HepG2 (cell line): ENCODE measurements around the gene FGF1. TPM values are rescaled to one million over a fixed set of nuclear protein-coding genes. Genes with fewer than 3 reads are reported as not detected.
A peak's percentile ranks its signal among the peaks of the same experiment; 100 is the strongest.

Experiments used
- ASH2L ChIP-seq: fragments of 300-600, 200-600 bp; sonication (generic); IDR thresholded peaks from 2 replicates; pipeline ENCODE4 v1.7.0; 2017; ENCODE audit warnings: low read depth, mild to moderate bottlenecking, moderate library complexity, mixed read lengths, low read length; ENCODE audit not compliant: insufficient read length
- FOXA1 ChIP-seq, 2 experiments: fragments of 450-650 bp in 1 of 2; sonication (generic) in 1 of 2; formaldehyde crosslinking in 1 of 2; IDR thresholded peaks; 2 replicates each; pipeline versions ENCODE4 v1.4.0 to v1.6.1; 2016 to 2020; ENCODE audit warnings: missing genetic modification reagents in 1 of 2
- NFIC ChIP-seq: IDR thresholded peaks from 2 replicates; pipeline ENCODE4 v1.6.1; 2012; ENCODE audit warnings: mild to moderate bottlenecking, low read length, inconsistent platforms
- ZFX ChIP-seq: sonication (generic); formaldehyde crosslinking; IDR thresholded peaks from 2 replicates; pipeline ENCODE4 v1.4.0; 2020; ENCODE audit warnings: mild to moderate bottlenecking, low read depth, missing genetic modification reagents, moderate library complexity
- ZNF24 ChIP-seq: fragments of 450-650 bp; IDR thresholded peaks from 2 replicates; pipeline ENCODE4 v1.6.1; 2017; ENCODE audit warnings: antibody characterized with exemption, mild to moderate bottlenecking
- polyA plus RNA-seq, 8 experiments: library from polyadenylated mRNA; depleted of rRNA in 3 of 8; stranded (reverse) in 7 of 8; unstranded in 1 of 8; fragments of >200 nt; fragmentation: Illumina TruSeq in 4 of 8; extraction: Trizol in 4 of 8; gene quantifications; 2 replicates each; pipeline versions ENCODE4 v1.2.1 to v1.2.3, GENCODE V29; 2011 to 2016; ENCODE audit warnings: low read depth in 4 of 8, missing spikeins in 1 of 8, mixed read lengths in 1 of 8; ENCODE audit not compliant: insufficient read depth in 1 of 8
- total RNA-seq, 5 experiments: library from RNA; depleted of rRNA; stranded (reverse); fragments of >200 nt; fragmentation: Illumina TruSeq; extraction: Trizol; gene quantifications; 2 replicates each; pipeline ENCODE4 v1.2.3, GENCODE V29; 2016; ENCODE audit warnings: low read depth in 1 of 5
- TF ChIP-seq, protein P1 (sequence below): sonication (generic); formaldehyde crosslinking; IDR thresholded peaks from 2 replicates; pipeline ENCODE4 v1.4.0; 2020; ENCODE audit warnings: missing genetic modification reagents
- TF ChIP-seq, protein P2 (sequence below): sonication (generic); formaldehyde crosslinking; IDR thresholded peaks from 2 replicates; pipeline ENCODE4 v1.5.0; 2020; ENCODE audit warnings: mild to moderate bottlenecking, missing genetic modification reagents
- TF ChIP-seq, protein P3 (sequence below): sonication (generic); formaldehyde crosslinking; IDR thresholded peaks from 2 replicates; pipeline ENCODE4 v1.4.0; 2020; ENCODE audit warnings: missing genetic modification reagents
- TF ChIP-seq, protein P4 (sequence below), 2 experiments: IDR thresholded peaks; 2 replicates each; pipeline ENCODE4 v1.6.1; 2011 to 2012; ENCODE audit warnings: low read length in 2 of 2, borderline replicate concordance in 1 of 2, low read depth in 1 of 2, mild to moderate bottlenecking in 1 of 2, moderate library complexity in 1 of 2
- TF ChIP-seq, protein P5 (sequence below): sonication (generic); formaldehyde crosslinking; conservative IDR thresholded peaks from 2 replicates; pipeline ENCODE4 v1.8.0; 2022; ENCODE audit warnings: missing genetic modification reagents

The FGF1 gene
- total and polyA plus RNA-seq, 2 of the 13 experiments (the other 11 are each of a cell fraction or from before 2014, with no cell fraction given): not detected

DNA sequence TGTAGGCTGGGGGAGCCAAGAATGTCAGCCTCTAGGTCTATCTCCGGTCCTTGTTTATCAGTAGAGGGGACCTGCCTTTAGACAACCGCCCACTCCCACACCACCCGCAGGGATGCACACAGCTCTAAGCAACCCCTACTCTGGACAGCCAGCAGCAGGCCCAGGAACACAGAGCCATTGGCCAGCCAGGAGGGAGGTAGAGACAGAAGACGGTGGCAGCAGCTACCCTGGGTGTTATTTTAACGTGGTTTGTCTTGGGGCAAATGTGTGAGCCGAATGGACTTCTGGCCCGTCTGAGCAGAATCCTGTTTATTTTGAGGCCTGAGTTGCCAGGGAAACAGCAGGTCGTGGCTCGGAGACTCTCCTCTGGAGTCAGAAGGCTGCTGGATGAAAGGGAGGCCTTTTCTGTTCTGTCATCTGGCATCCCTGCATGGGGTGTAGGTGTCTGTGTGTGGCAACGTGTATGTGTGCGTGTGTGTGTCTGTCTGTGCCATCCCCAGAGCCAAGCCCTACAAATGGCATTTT, 382 bp upstream of the FGF1 start (continued):
- TF ChIP-seq, protein P1, sequence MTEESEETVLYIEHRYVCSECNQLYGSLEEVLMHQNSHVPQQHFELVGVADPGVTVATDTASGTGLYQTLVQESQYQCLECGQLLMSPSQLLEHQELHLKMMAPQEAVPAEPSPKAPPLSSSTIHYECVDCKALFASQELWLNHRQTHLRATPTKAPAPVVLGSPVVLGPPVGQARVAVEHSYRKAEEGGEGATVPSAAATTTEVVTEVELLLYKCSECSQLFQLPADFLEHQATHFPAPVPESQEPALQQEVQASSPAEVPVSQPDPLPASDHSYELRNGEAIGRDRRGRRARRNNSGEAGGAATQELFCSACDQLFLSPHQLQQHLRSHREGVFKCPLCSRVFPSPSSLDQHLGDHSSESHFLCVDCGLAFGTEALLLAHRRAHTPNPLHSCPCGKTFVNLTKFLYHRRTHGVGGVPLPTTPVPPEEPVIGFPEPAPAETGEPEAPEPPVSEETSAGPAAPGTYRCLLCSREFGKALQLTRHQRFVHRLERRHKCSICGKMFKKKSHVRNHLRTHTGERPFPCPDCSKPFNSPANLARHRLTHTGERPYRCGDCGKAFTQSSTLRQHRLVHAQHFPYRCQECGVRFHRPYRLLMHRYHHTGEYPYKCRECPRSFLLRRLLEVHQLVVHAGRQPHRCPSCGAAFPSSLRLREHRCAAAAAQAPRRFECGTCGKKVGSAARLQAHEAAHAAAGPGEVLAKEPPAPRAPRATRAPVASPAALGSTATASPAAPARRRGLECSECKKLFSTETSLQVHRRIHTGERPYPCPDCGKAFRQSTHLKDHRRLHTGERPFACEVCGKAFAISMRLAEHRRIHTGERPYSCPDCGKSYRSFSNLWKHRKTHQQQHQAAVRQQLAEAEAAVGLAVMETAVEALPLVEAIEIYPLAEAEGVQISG (CRISPR knock-in tag): no peak
- TF ChIP-seq ASH2L (peak; percentile 60), ZNF24 (no peak), FOXA1 (IDR thresholded peaks at IDR 0.05) (no peak), FOXA1 (CRISPR knock-in tag; IDR thresholded peaks at IDR 0.05) (peak; percentile 36; the same call in 1 of the 2 replicates), NFIC (no peak), ZFX (peak; percentile 53)
- TF ChIP-seq, protein P2, sequence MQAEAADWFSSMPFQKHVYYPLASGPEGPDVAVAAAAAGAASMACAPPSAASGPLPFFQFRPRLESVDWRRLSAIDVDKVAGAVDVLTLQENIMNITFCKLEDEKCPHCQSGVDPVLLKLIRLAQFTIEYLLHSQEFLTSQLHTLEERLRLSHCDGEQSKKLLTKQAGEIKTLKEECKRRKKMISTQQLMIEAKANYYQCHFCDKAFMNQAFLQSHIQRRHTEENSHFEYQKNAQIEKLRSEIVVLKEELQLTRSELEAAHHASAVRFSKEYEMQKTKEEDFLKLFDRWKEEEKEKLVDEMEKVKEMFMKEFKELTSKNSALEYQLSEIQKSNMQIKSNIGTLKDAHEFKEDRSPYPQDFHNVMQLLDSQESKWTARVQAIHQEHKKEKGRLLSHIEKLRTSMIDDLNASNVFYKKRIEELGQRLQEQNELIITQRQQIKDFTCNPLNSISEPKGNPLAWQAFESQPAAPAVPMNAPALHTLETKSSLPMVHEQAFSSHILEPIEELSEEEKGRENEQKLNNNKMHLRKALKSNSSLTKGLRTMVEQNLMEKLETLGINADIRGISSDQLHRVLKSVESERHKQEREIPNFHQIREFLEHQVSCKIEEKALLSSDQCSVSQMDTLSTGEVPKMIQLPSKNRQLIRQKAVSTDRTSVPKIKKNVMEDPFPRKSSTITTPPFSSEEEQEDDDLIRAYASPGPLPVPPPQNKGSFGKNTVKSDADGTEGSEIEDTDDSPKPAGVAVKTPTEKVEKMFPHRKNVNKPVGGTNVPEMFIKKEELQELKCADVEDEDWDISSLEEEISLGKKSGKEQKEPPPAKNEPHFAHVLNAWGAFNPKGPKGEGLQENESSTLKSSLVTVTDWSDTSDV (CRISPR knock-in tag): no peak
- TF ChIP-seq, protein P3, sequence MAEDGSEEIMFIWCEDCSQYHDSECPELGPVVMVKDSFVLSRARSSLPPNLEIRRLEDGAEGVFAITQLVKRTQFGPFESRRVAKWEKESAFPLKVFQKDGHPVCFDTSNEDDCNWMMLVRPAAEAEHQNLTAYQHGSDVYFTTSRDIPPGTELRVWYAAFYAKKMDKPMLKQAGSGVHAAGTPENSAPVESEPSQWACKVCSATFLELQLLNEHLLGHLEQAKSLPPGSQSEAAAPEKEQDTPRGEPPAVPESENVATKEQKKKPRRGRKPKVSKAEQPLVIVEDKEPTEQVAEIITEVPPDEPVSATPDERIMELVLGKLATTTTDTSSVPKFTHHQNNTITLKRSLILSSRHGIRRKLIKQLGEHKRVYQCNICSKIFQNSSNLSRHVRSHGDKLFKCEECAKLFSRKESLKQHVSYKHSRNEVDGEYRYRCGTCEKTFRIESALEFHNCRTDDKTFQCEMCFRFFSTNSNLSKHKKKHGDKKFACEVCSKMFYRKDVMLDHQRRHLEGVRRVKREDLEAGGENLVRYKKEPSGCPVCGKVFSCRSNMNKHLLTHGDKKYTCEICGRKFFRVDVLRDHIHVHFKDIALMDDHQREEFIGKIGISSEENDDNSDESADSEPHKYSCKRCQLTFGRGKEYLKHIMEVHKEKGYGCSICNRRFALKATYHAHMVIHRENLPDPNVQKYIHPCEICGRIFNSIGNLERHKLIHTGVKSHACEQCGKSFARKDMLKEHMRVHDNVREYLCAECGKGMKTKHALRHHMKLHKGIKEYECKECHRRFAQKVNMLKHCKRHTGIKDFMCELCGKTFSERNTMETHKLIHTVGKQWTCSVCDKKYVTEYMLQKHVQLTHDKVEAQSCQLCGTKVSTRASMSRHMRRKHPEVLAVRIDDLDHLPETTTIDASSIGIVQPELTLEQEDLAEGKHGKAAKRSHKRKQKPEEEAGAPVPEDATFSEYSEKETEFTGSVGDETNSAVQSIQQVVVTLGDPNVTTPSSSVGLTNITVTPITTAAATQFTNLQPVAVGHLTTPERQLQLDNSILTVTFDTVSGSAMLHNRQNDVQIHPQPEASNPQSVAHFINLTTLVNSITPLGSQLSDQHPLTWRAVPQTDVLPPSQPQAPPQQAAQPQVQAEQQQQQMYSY (CRISPR knock-in tag): no peak
- TF ChIP-seq, protein P4, sequence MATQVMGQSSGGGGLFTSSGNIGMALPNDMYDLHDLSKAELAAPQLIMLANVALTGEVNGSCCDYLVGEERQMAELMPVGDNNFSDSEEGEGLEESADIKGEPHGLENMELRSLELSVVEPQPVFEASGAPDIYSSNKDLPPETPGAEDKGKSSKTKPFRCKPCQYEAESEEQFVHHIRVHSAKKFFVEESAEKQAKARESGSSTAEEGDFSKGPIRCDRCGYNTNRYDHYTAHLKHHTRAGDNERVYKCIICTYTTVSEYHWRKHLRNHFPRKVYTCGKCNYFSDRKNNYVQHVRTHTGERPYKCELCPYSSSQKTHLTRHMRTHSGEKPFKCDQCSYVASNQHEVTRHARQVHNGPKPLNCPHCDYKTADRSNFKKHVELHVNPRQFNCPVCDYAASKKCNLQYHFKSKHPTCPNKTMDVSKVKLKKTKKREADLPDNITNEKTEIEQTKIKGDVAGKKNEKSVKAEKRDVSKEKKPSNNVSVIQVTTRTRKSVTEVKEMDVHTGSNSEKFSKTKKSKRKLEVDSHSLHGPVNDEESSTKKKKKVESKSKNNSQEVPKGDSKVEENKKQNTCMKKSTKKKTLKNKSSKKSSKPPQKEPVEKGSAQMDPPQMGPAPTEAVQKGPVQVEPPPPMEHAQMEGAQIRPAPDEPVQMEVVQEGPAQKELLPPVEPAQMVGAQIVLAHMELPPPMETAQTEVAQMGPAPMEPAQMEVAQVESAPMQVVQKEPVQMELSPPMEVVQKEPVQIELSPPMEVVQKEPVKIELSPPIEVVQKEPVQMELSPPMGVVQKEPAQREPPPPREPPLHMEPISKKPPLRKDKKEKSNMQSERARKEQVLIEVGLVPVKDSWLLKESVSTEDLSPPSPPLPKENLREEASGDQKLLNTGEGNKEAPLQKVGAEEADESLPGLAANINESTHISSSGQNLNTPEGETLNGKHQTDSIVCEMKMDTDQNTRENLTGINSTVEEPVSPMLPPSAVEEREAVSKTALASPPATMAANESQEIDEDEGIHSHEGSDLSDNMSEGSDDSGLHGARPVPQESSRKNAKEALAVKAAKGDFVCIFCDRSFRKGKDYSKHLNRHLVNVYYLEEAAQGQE (IDR thresholded peaks at IDR 0.05; ENCODE audit: borderline replicate concordance in 1 of 2, low read depth in 1 of 2, low read length in 2 of 2): no peak
- TF ChIP-seq, protein P5, sequence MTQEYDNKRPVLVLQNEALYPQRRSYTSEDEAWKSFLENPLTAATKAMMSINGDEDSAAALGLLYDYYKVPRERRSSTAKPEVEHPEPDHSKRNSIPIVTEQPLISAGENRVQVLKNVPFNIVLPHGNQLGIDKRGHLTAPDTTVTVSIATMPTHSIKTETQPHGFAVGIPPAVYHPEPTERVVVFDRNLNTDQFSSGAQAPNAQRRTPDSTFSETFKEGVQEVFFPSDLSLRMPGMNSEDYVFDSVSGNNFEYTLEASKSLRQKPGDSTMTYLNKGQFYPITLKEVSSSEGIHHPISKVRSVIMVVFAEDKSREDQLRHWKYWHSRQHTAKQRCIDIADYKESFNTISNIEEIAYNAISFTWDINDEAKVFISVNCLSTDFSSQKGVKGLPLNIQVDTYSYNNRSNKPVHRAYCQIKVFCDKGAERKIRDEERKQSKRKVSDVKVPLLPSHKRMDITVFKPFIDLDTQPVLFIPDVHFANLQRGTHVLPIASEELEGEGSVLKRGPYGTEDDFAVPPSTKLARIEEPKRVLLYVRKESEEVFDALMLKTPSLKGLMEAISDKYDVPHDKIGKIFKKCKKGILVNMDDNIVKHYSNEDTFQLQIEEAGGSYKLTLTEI (CRISPR knock-in tag): no peak
